ENCODE measurements around the gene PET100. TPM values are rescaled to one million over a fixed set of nuclear protein-coding genes. Genes with fewer than 3 reads are reported as not detected.
A peak's percentile ranks its signal among the peaks of the same experiment; 100 is the strongest.

The PET100 gene
- total RNA-seq, 1 donor from 2014 or later: 40.1 TPM

DNA sequence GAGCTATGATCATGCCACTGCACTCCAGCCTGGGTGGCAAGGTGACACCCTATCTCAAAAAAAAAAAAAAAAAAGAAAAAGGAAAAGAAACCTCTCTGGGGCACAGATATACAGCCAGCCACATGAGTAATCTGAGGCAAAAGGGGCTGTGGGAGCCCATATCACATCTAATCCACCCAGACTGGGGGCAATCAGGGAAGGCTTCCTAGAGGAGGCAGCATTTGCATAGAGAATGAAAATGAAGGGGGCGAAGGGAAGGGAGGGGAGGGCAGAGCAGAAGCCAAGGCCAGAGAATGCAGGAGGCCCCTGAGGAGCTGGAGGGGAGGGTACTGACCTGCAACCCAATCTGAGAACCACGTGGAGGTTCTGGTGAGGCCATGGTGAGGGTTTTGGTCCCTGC is 20.6 kb downstream of the PET100 start:
- no peak for DNase-seq (ENCODE audit: low read depth in 2 of 2)

- peak; percentile 59 to 71 for DNase-seq (ENCODE audit: low read depth in 2 of 2)
These were observed 22.6 kb downstream of the PET100 start for GRCh38 chr19:7652061-7652641.

DNA sequence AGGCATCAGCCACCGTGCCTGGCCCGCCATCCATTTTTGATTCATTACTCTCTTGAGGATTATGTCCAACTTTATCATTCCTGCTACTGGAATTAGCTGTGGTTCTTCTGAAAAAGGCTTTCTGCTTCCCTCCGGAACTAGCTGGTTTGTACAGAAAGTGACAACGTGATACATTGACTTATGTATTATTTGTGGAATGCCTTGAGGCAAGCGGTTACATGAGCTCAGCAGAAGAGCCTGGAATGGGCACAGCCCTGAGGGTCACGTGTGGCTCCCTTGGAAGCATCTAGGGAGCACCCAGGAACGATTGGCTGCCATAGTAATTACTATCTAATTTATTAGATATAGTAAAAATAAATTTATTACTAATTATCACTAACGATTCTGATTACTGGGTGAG is 24.8 kb downstream of the PET100 start:
- no peak for DNase-seq (ENCODE audit: low read depth in 2 of 2)

- no peak for DNase-seq (ENCODE audit: low read depth in 2 of 2)
These were observed 26.0 kb downstream of the PET100 start for GRCh38 chr19:7655581-7655980.

DNA sequence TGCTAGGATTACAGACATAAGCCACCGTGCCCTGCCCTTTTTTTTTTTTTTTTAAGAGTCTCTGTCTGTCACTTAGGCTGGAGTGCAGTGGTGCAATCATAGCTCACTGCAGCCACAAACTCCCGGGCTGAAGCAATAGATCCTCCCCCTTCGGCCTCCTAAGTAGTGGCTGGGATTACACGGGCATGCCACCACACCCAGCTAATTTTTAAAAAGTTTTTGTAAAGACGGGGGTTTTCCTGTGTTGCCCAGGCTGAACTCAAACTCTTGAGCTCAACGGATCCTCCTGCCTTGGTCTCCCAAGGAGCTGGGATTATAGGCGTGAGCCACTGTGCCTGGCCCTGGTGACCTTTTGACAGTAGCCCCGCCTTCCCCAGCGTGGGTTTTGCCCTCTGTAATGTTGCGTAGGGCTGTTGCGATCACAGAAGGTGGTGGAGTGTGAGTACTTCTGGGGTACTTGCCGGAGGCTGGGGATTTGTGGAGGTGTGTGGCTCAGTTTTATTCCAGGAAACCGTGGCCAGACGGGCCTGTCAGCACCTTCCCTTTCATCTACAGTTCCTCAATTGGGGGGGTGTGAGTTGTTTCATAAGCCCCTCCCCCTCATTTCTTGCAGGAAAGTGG is 27.6 kb downstream of the PET100 start:
- no peak for DNase-seq (ENCODE audit: low read depth in 2 of 2)

DNA sequence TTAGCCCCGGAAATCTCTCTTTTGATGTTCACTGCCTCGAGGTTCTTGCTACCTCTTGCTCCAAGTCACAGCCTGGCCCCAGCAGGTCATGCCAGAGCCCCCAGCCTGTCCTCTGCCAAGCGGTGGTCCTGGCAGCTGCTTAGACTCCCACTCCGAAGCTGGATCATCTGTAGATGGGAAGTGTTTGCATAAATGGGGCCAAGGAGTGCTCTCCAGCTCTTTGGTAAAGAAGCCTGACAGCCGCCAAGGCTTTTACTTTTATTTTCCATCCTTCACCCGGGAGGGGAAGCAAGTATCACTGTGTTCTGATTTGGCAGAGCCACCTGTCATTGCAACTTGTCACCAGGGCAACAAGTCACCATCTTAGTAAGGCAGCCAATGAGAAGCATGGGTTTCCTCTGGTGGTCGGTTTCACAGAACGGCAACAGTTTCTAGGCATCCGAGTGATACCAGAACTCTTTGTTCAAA is 28.7 kb downstream of the PET100 start:
- DNase-seq (ENCODE audit: low read depth in 2 of 2): no peak

DNA sequence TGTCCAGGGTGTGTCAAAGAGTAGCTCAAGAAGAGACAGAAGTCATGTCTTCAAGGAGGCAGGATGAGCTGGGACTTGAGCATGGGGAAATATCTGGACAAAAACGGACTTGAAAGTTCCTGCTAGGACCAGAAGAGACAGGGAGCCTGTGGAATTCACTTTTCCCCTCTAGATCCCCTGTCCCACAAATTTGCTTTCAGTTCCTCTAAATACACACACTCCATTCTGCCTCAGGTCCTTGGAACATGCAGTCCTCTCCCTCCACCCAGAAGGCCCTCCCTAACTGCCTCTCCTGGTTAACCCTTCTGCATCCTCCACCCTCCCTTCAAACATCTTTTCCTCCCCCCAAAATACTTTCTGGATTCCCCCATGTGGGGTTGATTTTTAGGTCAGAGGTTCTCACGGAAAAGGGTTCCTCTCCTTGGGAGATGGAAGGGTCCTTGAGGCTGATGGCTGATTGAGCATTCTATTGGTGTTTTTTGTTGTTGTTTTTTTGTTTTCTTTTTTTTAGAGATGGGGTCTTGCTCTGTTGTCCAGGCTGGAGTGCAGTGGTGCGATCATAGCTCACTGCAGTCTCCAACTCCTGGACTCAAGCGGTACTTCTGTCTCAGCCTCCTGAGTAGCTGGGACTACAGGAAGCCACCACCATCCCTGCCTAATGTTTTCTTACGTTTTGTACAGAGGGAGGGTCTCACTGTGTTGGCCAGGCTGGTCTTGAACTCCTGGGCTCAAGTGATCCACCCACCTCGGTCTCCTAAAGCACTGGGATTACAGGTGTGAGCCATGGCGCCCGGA is 32.3 kb downstream of the PET100 start:
- DNase-seq (ENCODE audit: low read depth in 2 of 2): no peak

DNA sequence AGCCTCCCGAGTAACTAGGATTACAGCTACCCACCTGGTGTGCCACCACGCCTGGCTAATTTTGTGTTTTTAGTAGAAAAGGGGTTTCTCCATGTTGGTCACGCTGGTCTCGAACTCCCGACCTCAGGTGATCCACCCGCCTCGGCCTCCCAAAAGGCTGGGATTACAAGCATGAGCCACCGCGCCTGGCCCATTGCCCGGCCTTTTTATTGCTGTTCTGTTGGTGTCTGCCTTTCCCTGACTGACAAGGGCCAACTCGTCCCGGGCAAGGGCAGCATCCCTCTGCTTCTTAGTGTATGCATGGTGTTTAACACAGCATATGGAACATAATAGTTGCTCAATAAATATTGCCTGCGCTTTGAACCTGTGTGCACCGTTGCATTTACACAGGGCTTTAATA is 33.1 kb downstream of the PET100 start:
- DNase-seq (ENCODE audit: low read depth in 2 of 2): no peak

DNA sequence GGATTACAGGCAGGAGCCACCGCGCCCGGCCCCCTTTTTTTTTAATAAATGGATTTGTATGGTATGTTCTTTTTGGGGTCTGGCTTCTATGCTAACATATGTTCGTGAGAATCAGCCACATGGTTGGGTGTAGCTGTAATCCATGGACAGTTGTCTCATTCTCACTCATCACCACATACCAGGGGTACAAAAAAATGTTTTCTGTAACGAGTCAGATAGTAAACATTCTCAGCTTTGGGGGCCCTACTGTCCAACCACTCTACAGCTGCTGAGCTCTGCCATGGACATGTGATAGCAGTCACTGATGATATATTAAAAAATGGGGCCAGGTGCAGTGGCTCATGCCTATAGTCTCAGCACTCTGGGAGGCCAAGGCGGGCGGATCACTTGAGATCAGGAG is 34.1 kb downstream of the PET100 start:
- no peak for DNase-seq (ENCODE audit: low read depth in 2 of 2)

DNA sequence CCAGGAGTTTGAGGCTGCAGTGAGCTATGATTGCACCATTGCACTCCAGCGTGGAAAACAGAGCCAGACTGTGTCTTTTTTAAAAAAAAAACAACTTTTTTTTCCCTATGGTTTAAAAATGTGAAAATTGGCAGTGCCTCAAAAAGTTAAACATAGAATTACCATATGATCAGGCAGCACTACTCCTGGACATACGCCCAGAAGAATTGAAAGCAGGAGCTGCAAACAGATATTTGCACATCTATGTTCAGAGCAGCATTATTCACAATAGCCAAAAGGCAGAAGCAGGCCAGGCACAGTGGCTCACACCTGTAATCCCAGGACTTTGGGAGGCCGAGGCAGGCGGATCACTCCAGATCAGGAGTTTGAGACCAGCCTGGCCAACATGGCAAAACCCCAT is 35.5 kb downstream of the PET100 start:
- peak in 1 of 2 donors; percentile 38 for DNase-seq (ENCODE audit: low read depth in 2 of 2)

DNA sequence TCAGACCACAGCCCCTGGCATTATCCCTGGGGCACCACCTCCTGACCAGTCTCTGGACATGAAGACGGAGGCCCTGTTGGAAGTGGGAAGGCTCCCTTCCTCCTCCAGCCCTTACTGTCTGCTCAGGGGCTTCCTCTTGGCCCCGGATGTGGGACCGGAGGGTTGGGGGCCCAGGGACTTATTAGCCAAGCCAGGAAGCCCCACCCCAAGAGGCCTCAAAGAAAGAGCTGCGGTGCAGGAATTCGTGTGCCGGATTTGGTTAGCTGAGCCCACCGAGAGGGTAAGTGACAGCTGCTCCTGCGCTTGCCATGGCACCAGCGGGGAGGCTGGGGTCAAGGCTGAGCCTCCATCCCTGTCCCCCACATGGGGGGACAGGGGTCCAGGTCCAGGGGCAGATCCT is 39.2 kb downstream of the PET100 start, which contains the start of gene RETN:
TSS of gene RETN (plus strand) at position 208 of the 400 bp plus-strand sequence. CDS start 278 bp downstream, outside the sequence.
- no peak for DNase-seq (ENCODE audit: low read depth in 2 of 2)

DNA sequence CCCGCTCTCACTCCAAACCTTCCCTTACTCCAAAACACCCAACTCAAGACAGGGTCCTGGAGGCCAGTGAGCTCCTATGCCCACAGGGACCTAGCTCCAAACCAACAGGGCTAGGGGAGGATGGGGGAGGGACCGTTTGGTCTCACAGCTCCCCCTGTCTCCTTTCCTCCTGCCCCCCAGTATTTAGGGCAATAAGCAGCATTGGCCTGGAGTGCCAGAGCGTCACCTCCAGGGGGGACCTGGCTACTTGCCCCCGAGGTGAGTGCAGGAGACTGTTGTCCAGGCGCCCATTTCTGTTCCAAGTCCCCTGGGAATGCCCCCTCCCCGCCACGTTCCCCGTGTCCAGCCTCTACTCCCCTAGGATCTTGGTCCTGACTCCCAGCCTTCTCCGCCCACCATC is 40.0 kb downstream of the PET100 start:
- DNase-seq (ENCODE audit: low read depth in 2 of 2): no peak

GRCh38 chr19:7670150-7670783 is 40.7 kb downstream of the PET100 start:
- DNase-seq (ENCODE audit: low read depth in 2 of 2): no peak

GRCh38 chr19:7670790-7671189 is 41.2 kb downstream of the PET100 start:
- no peak for DNase-seq (ENCODE audit: low read depth in 2 of 2)

DNA sequence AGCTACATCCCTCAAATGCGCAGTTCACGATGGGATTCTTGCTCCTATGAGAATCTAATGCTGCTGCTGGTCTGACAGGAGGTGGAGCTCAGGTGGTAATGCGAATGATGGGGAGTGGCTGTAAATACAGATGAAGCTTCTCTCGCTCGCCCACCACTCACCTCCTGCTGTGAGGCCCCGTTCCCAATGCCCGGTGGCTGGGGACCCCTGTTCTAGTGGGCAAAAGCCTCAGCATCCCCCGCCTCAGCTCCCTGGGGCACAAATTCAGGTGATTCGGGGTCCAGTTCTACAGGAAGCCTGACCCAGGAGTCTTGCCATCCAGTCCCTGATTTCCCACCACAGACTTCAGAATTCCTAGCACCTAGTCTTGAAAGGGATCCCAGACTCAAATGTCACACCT is 42.9 kb downstream of the PET100 start:
- no peak for DNase-seq (ENCODE audit: low read depth in 2 of 2)

- DNase-seq (ENCODE audit: low read depth in 2 of 2): peak; percentile 21 to 58
These were observed 44.7 kb downstream of the PET100 start for GRCh38 chr19:7674010-7675005.

DNA sequence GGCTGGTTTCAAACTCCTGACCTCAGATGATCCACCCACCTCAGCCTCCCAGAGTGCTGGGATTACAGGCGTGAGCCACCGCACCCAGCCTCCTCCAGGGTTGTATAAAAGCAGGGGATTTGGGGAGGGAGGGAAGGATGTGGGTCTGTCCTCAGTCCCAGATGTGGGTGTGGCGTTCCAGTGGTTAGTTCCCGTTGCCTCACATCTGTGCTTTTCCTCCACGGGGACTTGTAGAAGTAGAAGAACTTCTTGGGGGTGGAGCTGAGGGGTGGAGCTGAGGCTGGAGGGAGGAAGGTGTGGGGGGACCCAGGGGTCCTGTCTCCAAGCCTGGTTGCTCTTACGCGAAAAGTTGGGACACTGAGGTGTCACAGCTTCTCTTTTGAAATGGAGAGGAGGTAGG is 46.8 kb downstream of the PET100 start:
- no peak for DNase-seq (ENCODE audit: low read depth in 2 of 2)

GRCh38 chr19:7676854-7677253 is 47.3 kb downstream of the PET100 start, which contains the start of gene MCEMP1:
MCEMP1 (plus strand) TSS chr19:7677090; CDS start chr19:7677121, 31 bp downstream.
- DNase-seq (ENCODE audit: low read depth in 2 of 2): no peak

- no peak for DNase-seq (ENCODE audit: low read depth in 2 of 2)
These were observed 48.2 kb downstream of the PET100 start for GRCh38 chr19:7677669-7678311.
